Fibroblast of the aortic adventitia (primary cell): Measurements from ENCODE around the gene TMEM42. TPM values are rescaled to one million over a fixed set of nuclear protein-coding genes. Genes with fewer than 3 reads are reported as not detected.

ENCODE experiments used
- DNase-seq: peaks from one replicate; pipeline ENCODE4 v3.0.0-alpha.2; 2010; ENCODE audit warnings: low read depth
- H3K4me3 ChIP-seq: 2 replicates; pipeline ENCODE4 v1.5.1; 2011; ENCODE audit warnings: low read depth, mild to moderate bottlenecking, control low read depth, low read length, moderate library complexity
- CTCF ChIP-seq: IDR thresholded peaks from 2 replicates; pipeline ENCODE4 v1.5.1; 2011; ENCODE audit warnings: mild to moderate bottlenecking, low read length, control low read depth, inconsistent platforms; ENCODE audit not compliant: insufficient read depth
- total RNA-seq: library from RNA; depleted of rRNA; stranded (reverse); fragments of >200 nt; gene quantifications from 2 replicates; pipeline ENCODE4 v1.2.3, GENCODE V29; 2012; ENCODE audit warnings: low replicate concordance

The TMEM42 gene
- total RNA-seq, 1 donor, result 13.7 TPM

GRCh38 chr3:44860117-44860516 is 1.6 kb upstream of the TMEM42 start:
- no peak for TF ChIP-seq CTCF
- DNase-seq, result no peak
- H3K4me3 ChIP-seq, result no peak overlapping the region

GRCh38 chr3:44862226-44862637 is 520 bp downstream of the TMEM42 start:
- peak; percentile 41 for DNase-seq
- peak overlapping the region; percentile 82 for H3K4me3 ChIP-seq
- TF ChIP-seq CTCF, result no peak

GRCh38 chr3:44865272-44866035 is 3.7 kb downstream of the TMEM42 start:
- TF ChIP-seq CTCF, result no peak
- no peak overlapping the region for H3K4me3 ChIP-seq
- DNase-seq, result no peak

GRCh38 chr3:44867421-44868111 is 5.9 kb downstream of the TMEM42 start:
- H3K4me3 ChIP-seq, result no peak overlapping the region
- no peak for TF ChIP-seq CTCF
- DNase-seq, result no peak

- no peak for TF ChIP-seq CTCF
- DNase-seq, result no peak
- H3K4me3 ChIP-seq, result no peak overlapping the region
Measured at GRCh38 chr3:44870375-44871061, 8.8 kb downstream of the TMEM42 start.

GRCh38 chr3:44874308-44874707 is 12.6 kb downstream of the TMEM42 start, which contains the start of gene TGM4:
TSS of gene TGM4 (plus strand) at chr3:44874608. CDS start at chr3:44874679, 71 bp downstream.
- no peak for TF ChIP-seq CTCF
- H3K4me3 ChIP-seq, result no peak within 1 kb of the TSS
- no peak for DNase-seq
